SJCRH30 (cell line): ENCODE data around the gene EPB41L2. TPM values are rescaled to one million over a fixed set of nuclear protein-coding genes. Genes with fewer than 3 reads are reported as not detected.

Source experiments
- DNase-seq, 2 experiments: peaks; one replicate each; pipeline ENCODE4 v3.0.0-alpha.2; 2015 to 2020
- H3K27ac ChIP-seq: fragments of 250-450 bp; sonication (Bioruptor Pico); 2 replicates; pipeline ENCODE4 v1.5.1; 2020; ENCODE audit warnings: mild to moderate bottlenecking, moderate library complexity
- H3K27me3 ChIP-seq: fragments of 250-450 bp; sonication (Bioruptor Pico); 2 replicates; pipeline ENCODE4 v1.5.1; 2020; ENCODE audit warnings: mild to moderate bottlenecking, moderate library complexity
- H3K36me3 ChIP-seq: fragments of 250-450 bp; sonication (Bioruptor Pico); 2 replicates; pipeline ENCODE4 v1.5.1; 2020; ENCODE audit warnings: mild to moderate bottlenecking, moderate library complexity
- H3K4me1 ChIP-seq: fragments of 250-450 bp; sonication (Bioruptor Pico); 2 replicates; pipeline ENCODE4 v1.5.1; 2020; ENCODE audit warnings: mild to moderate bottlenecking, moderate library complexity
- H3K4me3 ChIP-seq: fragments of 250-450 bp; sonication (Bioruptor Pico); 2 replicates; pipeline ENCODE4 v1.5.1; 2020; ENCODE audit warnings: mild to moderate bottlenecking, moderate library complexity
- H3K9me3 ChIP-seq: fragments of 250-450 bp; sonication (Bioruptor Pico); replicated peaks from 2 replicates; pipeline ENCODE4 v1.5.1; 2020; ENCODE audit warnings: mild to moderate bottlenecking, moderate library complexity
- total RNA-seq: library from RNA; depleted of rRNA; stranded (reverse); fragments of >200 nt; shearing (Covaris generic); gene quantifications from 2 replicates; pipeline ENCODE4 v1.2.3, GENCODE V29; 2014

The EPB41L2 gene
- total RNA-seq, 1 experiment from 2014 or later, result 95.9 TPM

DNA sequence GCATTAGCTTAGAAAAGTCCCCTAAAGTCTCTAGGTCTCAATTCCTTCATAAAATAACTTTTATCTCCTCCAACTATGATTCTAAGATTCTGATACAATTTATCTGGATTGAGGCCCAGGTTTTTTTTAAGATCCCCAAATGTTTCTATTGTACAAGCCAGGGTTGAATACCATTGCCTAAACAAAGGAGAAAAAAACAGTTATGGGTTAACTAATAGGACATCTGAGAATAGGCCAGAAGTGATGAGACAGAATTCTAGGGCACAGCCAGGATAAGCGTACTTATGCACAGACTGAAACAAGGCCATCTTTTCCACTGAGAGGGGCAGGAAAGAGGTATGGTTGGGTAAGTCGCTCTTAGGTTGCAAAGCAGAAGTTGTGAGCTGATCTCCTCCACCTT is 26.4 kb downstream of the EPB41L2 start:
- H3K9me3 ChIP-seq, result no peaks in the 10 kb centered on the region
- H3K27me3 ChIP-seq, result no peaks in the 10 kb centered on the region
- no peak for DNase-seq
- no peak overlapping the region for H3K27ac ChIP-seq
- no peak overlapping the region for H3K4me3 ChIP-seq
- H3K4me1 ChIP-seq, result peaks cover 5% of the 10 kb centered on the region
- no peaks in the 10 kb centered on the region for H3K36me3 ChIP-seq

GRCh38 chr6:131036143-131036542 is 26.9 kb downstream of the EPB41L2 start:
- H3K27me3 ChIP-seq, result no peaks in the 10 kb centered on the region
- peaks cover 5% of the 10 kb centered on the region for H3K4me1 ChIP-seq
- no peak overlapping the region for H3K27ac ChIP-seq
- H3K36me3 ChIP-seq, result no peaks in the 10 kb centered on the region; the same call in 1 of the 2 replicates
- no peak for DNase-seq
- H3K4me3 ChIP-seq, result no peak overlapping the region
- H3K9me3 ChIP-seq, result no peaks in the 10 kb centered on the region

DNA sequence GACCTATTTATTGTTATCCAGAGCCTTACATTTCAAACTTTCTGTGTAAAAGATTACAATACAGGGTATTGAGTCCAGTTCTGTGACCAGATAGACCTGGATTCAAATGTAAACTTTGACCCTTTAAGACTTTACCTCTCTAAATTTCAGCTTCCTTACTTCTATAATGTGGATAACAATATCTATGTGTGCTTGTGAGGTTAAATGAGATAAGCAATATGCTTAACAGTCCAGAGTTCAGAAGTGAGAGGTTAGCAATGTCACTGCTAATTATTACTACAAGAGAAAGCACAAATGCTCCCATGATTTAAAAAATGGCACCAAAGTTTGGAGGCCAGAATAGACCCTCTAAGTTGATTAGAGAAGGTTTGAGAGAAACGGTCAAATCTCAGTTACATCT is 27.5 kb downstream of the EPB41L2 start:
- H3K4me1 ChIP-seq, result peaks cover 5% of the 10 kb centered on the region
- H3K27me3 ChIP-seq, result no peaks in the 10 kb centered on the region
- DNase-seq, result no peak
- H3K36me3 ChIP-seq, result no peaks in the 10 kb centered on the region; the same call in 1 of the 2 replicates
- H3K27ac ChIP-seq, result no peak overlapping the region
- no peaks in the 10 kb centered on the region for H3K9me3 ChIP-seq
- no peak overlapping the region for H3K4me3 ChIP-seq

DNA sequence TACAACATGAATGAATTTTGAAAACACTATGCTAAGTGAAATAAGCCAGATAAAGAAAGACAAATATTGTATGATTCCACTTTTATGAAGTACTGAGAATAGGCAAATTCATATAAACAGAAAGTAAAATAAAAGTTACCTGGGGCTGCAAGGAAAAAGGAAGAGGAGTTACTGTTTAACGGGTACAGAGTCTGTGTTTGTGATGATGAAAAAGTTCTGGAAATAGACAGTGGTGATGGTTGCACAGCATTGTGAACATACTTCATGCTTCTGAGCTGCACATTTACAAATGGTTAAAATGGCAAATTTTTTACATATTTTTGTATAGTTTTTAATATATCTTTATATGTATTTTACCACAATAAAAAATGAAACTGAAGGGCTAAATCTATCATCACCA is 29.4 kb downstream of the EPB41L2 start:
- Histone ChIP-seq H3K36me3 (no peaks in the 10 kb centered on the region; the same call in 1 of the 2 replicates), H3K4me1 (no peaks in the 10 kb centered on the region; the same call in 1 of the 2 replicates), H3K27ac (no peak overlapping the region), H3K4me3 (no peak overlapping the region), H3K27me3 (no peaks in the 10 kb centered on the region), H3K9me3 (no peaks in the 10 kb centered on the region)
- no peak for DNase-seq

DNA sequence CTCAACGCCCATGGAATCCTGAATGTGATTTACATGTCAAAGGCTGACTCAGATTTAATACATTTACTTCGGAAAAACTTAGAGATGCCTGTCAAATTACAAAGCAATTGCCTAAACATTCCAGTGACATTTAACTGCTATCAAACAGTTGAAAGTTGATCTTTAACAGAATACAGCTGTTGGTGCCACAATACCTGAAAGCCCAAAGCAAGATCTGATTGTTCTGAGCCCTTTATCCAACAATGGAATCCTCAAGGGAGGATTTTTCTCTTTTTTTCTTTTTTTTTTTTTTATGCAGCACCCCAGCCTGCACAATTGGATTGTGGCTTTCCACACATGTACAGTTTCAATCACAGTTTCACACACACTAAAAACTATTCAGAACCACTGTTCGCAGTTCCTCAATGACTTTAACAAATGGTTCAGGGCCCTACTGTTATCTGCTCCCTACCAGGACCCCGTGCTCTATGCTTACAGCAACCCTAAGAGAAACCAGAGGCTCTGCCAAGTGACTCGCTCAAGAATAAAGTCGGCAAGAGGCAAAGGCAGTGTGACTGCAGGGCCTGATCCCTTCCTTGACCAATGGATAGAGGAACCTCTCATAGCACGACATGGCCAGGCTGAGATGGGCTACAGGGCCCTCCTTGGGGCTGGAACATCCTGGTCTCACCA is 33.3 kb downstream of the EPB41L2 start:
- Histone ChIP-seq H3K36me3 (peaks cover 3% of the 10 kb centered on the region; the same call in 1 of the 2 replicates), H3K27me3 (no peaks in the 10 kb centered on the region), H3K27ac (no peak overlapping the region), H3K9me3 (no peaks in the 10 kb centered on the region), H3K4me1 (no peaks in the 10 kb centered on the region; the same call in 1 of the 2 replicates), H3K4me3 (no peak overlapping the region)
- no peak for DNase-seq

GRCh38 chr6:131027326-131027725 is 35.7 kb downstream of the EPB41L2 start:
- Histone ChIP-seq H3K27me3 (no peaks in the 10 kb centered on the region), H3K9me3 (no peaks in the 10 kb centered on the region), H3K27ac (no peak overlapping the region), H3K4me3 (no peak overlapping the region), H3K4me1 (peaks cover 4% of the 10 kb centered on the region), H3K36me3 (peaks cover 3% of the 10 kb centered on the region; the same call in 1 of the 2 replicates)
- no peak for DNase-seq

GRCh38 chr6:131026243-131026642 is 36.8 kb downstream of the EPB41L2 start:
- no peaks in the 10 kb centered on the region for H3K27me3 ChIP-seq
- peaks cover 3% of the 10 kb centered on the region; the same call in 1 of the 2 replicates for H3K36me3 ChIP-seq
- no peak overlapping the region for H3K4me3 ChIP-seq
- no peak overlapping the region for H3K27ac ChIP-seq
- H3K9me3 ChIP-seq, result no peaks in the 10 kb centered on the region
- no peak for DNase-seq
- H3K4me1 ChIP-seq, result peaks cover 4% of the 10 kb centered on the region; the same call in 1 of the 2 replicates

- peaks cover 4% of the 10 kb centered on the region; the same call in 1 of the 2 replicates for H3K4me1 ChIP-seq
Observed at GRCh38 chr6:131024565-131024964, 38.5 kb downstream of the EPB41L2 start.

DNA sequence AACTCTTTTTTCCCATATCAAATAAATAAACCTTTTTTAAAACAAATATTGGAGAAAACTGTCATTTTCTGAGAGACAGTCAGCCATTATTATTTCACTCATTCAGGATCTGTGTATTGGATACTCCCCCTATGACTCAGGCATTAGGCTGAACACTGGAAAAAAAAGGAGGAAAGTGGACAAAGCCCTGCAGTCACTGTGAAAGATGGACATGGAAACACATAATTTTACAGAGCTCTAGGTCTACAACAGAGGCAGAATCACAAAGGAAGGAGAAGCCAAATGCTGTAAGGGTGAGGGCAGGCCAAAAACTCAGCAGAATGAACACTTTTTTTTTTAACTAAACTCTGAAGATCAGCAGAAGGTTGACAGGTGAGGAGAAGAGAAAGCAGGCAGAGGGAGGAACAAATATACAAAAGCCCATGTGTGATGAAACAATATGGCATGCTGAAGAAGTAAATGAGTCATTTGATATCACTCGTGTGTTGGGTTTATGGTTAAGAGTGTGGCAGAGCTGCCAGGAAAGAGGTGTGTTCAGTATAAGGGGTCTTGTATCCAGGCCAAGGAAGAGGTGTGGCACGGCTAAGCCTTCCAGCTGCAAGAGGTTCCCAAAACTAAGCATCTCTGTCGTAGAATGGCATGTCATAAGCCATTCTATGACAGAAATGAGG is 39.1 kb downstream of the EPB41L2 start:
- Histone ChIP-seq H3K27me3 (no peaks in the 10 kb centered on the region), H3K4me3 (no peak overlapping the region), H3K9me3 (no peaks in the 10 kb centered on the region), H3K36me3 (peaks cover 3% of the 10 kb centered on the region; the same call in 1 of the 2 replicates), H3K4me1 (peaks cover 4% of the 10 kb centered on the region), H3K27ac (no peak overlapping the region)
- peak in 1 of 2 experiments; percentile 19 for DNase-seq

More at GRCh38 chr6:131024565-131024964, 38.5 kb downstream of the EPB41L2 start:
- no peak overlapping the region for H3K27ac ChIP-seq
- H3K27me3 ChIP-seq, result no peaks in the 10 kb centered on the region
- H3K9me3 ChIP-seq, result no peaks in the 10 kb centered on the region
- H3K36me3 ChIP-seq, result peaks cover 3% of the 10 kb centered on the region; the same call in 1 of the 2 replicates
- DNase-seq, result no peak
- H3K4me3 ChIP-seq, result no peak overlapping the region

DNA sequence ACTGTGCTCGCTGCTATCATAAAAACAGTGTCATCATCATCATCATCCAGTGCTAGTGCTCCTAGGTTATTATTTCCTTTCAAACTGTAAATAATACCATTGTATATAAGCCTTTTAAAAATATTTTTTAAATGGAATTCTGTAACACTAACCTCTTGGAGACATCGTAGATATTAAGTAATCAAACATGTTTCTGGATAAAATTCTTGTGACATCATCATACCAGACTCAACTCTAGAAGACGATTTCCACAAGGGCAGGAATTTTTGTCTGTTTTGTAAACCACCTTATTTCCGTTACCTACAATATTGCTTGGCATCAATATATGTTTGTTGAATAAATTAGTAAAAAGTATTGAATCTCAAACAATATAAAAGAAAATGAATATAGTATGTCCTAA is 40.4 kb downstream of the EPB41L2 start:
- Histone ChIP-seq H3K27me3 (no peaks in the 10 kb centered on the region), H3K36me3 (no peaks in the 10 kb centered on the region), H3K4me1 (peaks cover 4% of the 10 kb centered on the region), H3K4me3 (no peak overlapping the region), H3K27ac (no peak overlapping the region), H3K9me3 (no peaks in the 10 kb centered on the region)
- DNase-seq, result no peak

DNA sequence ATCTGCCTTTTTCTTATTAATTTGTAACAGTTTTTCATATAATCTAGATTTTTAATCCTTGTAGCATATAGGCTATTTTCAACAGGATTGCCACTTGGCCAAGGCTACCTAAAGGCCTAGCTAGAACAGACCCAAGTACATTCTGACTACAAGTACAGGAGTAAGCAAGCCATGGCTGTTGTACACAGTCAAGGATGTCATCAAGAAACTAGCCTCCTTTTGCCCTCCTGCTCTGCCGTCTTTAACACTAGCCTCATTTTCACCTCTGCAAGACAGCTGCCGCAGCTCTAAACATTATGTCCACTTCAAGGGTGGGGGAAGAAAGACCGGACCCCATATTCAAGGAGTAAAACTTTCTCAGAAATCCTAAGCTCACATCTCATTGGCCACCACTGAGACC is 45.1 kb downstream of the EPB41L2 start:
- H3K4me1 ChIP-seq, result peaks cover 9% of the 10 kb centered on the region; the same call in 1 of the 2 replicates
- no peaks in the 10 kb centered on the region for H3K27me3 ChIP-seq
- no peak overlapping the region for H3K27ac ChIP-seq
- no peak for DNase-seq
- no peaks in the 10 kb centered on the region for H3K36me3 ChIP-seq
- no peaks in the 10 kb centered on the region for H3K9me3 ChIP-seq
- no peak overlapping the region for H3K4me3 ChIP-seq

GRCh38 chr6:131015630-131016263 is 47.3 kb downstream of the EPB41L2 start:
- Histone ChIP-seq H3K4me1 (peaks cover 9% of the 10 kb centered on the region; the same call in 1 of the 2 replicates), H3K27ac (no peak overlapping the region), H3K36me3 (no peaks in the 10 kb centered on the region), H3K9me3 (no peaks in the 10 kb centered on the region), H3K4me3 (no peak overlapping the region), H3K27me3 (no peaks in the 10 kb centered on the region)
- DNase-seq, result no peak

GRCh38 chr6:131015025-131015591 is 47.9 kb downstream of the EPB41L2 start:
- peaks cover 9% of the 10 kb centered on the region; the same call in 1 of the 2 replicates for H3K4me1 ChIP-seq
- H3K27me3 ChIP-seq, result no peaks in the 10 kb centered on the region
- no peaks in the 10 kb centered on the region for H3K9me3 ChIP-seq
- no peak for DNase-seq
- no peak overlapping the region for H3K27ac ChIP-seq
- H3K36me3 ChIP-seq, result no peaks in the 10 kb centered on the region
- H3K4me3 ChIP-seq, result no peak overlapping the region

- Histone ChIP-seq H3K27ac (no peak overlapping the region), H3K9me3 (no peaks in the 10 kb centered on the region), H3K4me1 (peaks cover 9% of the 10 kb centered on the region; the same call in 1 of the 2 replicates), H3K36me3 (peaks cover 2% of the 10 kb centered on the region; the same call in 1 of the 2 replicates), H3K4me3 (no peak overlapping the region), H3K27me3 (no peaks in the 10 kb centered on the region)
- DNase-seq, result no peak
Observed at GRCh38 chr6:131014080-131014776, 48.8 kb downstream of the EPB41L2 start.
